ENCODE results near the gene SOWAHA.

GRCh38 chr5:132770476-132771159, 42.5 kb upstream of the SOWAHA start:
- no peak for TF ChIP-seq CTCF (IDR thresholded peaks at IDR 0.05)
- no peak for TF ChIP-seq EP300 (IDR thresholded peaks at IDR 0.05)

Data from ovary (tissue), 3 donors.